GM21447 (cell line): ENCODE results near the gene POR.

Experiments used
- ATAC-seq: cut with Tn5 transposase; IDR thresholded peaks from one replicate; pipeline ENCODE4 v1.9.1; 2021; ENCODE audit not compliant: unreplicated experiment

POR gene

GRCh38 chr7:75971309-75971960 is 56.5 kb downstream of the POR start:
- ATAC-seq = no peak

- no peak for ATAC-seq
These were observed 57.2 kb downstream of the POR start for GRCh38 chr7:75971961-75972763.

- ATAC-seq = no peak
These were observed 62.8 kb downstream of the POR start for GRCh38 chr7:75977743-75978142.

- ATAC-seq = no peak
These were observed 64.9 kb downstream of the POR start for GRCh38 chr7:75979759-75980429.

GRCh38 chr7:75980430-75981202 is 65.7 kb downstream of the POR start:
- ATAC-seq = no peak

- ATAC-seq = no peak
These were observed 66.2 kb downstream of the POR start for GRCh38 chr7:75981203-75981452.

- ATAC-seq = no peak
These were observed 66.7 kb downstream of the POR start for GRCh38 chr7:75981453-75982305.

GRCh38 chr7:75982306-75983064 is 67.5 kb downstream of the POR start:
- ATAC-seq = no peak

- no peak for ATAC-seq
These were observed 68.6 kb downstream of the POR start for GRCh38 chr7:75983471-75984129.

- no peak for ATAC-seq
These were observed 69.4 kb downstream of the POR start for GRCh38 chr7:75984130-75985008.

GRCh38 chr7:75985009-75985517 is 70.1 kb downstream of the POR start:
- ATAC-seq = no peak

GRCh38 chr7:75985518-75986146 is 70.7 kb downstream of the POR start:
- ATAC-seq = no peak

- ATAC-seq = no peak
These were observed 71.3 kb downstream of the POR start for GRCh38 chr7:75986147-75986781.

GRCh38 chr7:75987026-75987804 is 72.3 kb downstream of the POR start:
- ATAC-seq = no peak

- no peak for ATAC-seq
These were observed 73.0 kb downstream of the POR start for GRCh38 chr7:75987805-75988567.
